Bone marrow (tissue), 2 donors: ENCODE measurements around the gene TMEM89.

Source experiments
- DNase-seq, 2 donors: peaks; one replicate each; lab custom pipeline; 2025; lab: John Stamatoyannopoulos, UW

The TMEM89 gene

GRCh38 chr3:48588230-48588629, 33.3 kb downstream of the TMEM89 start:
- no peak for DNase-seq

DNA sequence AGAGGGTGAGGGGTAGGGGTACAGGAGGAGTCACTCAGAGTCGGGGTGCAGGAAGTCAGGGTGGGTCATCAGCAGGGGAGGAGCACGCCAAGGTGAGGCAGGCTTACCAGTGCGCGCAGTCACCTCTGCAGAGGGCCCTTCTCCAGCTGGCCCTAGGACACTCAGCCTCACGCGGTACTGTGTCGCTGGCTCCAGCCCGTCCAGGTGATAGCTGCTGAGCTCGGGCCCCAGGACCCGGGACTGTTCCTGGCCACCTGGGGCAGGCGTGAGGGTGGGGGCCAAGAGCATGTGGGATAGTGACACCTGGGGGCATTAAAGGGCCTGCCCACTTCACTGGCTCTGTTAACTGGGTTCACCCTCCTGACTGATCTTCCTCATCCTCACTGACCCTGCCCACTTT, 33.9 kb downstream of the TMEM89 start:
- no peak for DNase-seq

DNA sequence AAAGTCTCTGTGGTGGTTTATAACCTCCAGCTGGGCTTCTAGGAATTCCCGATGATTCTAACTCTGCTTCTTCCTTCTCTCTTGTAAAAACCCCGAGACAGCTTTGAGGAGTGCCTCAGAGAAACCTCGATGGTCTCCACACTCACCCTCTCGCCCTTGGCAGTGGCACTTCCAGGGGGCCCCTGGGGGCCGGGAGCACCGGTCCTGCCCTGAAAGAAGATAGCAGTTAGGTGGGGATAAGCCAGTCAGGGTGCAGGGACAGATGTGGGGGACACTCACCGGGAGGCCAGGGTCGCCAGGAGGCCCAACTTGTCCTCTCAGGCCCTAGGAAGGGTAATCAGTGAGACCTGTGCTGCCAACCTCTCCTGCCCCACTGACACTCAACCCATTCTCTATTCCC, 36.2 kb downstream of the TMEM89 start:
- DNase-seq, result no peak

- no peak for DNase-seq
Measured at GRCh38 chr3:48584836-48585235, 36.7 kb downstream of the TMEM89 start.

- DNase-seq, result no peak
Measured at GRCh38 chr3:48581621-48582481, 39.7 kb downstream of the TMEM89 start.

DNA sequence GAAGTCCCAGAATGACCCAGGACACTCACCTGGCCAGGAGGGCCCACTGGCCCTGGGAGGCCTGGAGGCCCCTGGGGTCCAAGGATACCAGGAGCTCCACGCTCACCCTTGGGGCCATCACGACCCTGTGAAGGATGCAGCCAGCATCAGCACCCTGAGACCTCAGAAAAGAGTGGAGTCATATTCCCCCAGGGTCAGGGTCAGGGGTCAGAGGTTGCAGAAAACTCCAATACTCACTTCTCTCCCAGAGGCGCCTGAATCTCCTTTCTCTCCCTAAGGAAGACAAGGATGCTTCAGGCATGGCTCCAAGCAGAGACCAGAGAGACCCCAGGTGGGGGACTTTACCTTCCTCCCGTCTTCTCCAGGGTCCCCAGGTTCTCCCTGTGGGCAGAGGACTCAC, 44.9 kb downstream of the TMEM89 start:
- no peak for DNase-seq

DNA sequence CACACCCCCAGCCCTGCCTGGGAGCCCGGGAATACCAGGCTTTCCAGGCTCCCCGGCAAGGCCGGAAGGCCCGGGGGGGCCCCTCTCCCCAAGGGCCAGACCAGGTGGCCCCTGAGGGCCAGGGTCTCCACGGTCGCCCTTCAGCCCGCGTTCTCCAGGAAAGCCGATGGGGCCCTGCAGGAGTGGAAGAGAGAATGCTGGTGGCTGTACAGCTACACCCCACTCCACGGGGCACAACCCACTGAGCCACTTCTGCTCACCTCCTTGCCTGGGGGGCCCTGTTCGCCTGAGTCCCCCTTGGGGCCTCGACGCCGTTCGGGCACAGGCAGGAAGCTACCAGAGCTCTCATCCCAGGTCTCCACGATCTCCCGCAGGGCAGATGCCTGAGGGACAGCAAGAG, 46.2 kb downstream of the TMEM89 start:
- no peak for DNase-seq

DNA sequence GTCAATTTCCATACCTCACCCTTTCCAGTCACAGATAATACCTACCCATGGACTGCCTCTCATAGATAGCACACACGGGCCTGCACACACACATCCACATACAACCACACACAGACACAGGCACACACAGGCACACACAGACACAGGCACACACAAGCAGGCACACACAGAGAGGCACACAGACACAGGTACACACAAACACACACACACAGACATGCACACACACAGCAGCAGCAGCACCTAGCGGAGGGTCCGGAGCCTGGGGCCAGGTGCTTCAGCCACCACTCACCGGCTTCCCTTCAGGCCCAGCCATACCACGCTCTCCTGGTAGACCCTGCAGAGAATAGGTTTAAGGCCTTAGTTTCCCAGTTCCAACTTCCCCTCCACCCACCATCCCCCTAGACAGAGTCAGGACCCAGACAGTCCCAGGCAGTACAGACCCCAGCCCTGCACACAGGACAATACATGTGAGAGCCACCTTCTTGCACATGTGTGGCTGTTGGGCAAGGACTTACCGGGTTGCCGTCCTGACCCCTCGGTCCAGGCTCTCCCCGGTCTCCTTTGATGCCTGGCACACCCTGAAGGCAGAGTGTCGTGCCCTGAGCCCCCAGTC, 47.5 kb downstream of the TMEM89 start:
- DNase-seq, result no peak

DNA sequence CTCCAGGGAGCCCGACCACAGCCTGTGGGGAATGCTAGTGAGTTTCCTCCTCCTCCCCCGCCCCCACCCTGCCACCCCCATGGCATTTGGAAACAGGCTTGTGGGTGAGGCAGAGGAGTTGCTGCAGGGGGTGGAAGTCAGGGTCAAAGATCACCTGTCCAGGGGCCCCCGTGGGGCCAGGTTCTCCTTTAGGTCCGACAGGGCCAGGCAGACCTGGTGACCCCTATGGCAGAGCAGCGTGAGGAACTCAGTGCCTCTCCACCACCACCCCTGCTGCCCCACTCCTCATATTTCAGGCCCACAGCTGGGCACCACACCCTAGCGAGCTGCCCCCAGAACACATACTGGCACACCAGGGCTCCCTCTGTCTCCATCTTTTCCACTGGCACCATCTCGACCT, 49.1 kb downstream of the TMEM89 start:
- no peak for DNase-seq

GRCh38 chr3:48571938-48572337, 49.6 kb downstream of the TMEM89 start:
- DNase-seq, result no peak
